Measurements from ENCODE around the gene NXNL1. TPM values are rescaled to one million over a fixed set of nuclear protein-coding genes. Genes with fewer than 3 reads are reported as not detected.

The NXNL1 gene
- total and polyA plus RNA-seq, 2 of the 13 experiments (the other 11 are each of a cell fraction or from before 2014, with no cell fraction given) = not detected

DNA sequence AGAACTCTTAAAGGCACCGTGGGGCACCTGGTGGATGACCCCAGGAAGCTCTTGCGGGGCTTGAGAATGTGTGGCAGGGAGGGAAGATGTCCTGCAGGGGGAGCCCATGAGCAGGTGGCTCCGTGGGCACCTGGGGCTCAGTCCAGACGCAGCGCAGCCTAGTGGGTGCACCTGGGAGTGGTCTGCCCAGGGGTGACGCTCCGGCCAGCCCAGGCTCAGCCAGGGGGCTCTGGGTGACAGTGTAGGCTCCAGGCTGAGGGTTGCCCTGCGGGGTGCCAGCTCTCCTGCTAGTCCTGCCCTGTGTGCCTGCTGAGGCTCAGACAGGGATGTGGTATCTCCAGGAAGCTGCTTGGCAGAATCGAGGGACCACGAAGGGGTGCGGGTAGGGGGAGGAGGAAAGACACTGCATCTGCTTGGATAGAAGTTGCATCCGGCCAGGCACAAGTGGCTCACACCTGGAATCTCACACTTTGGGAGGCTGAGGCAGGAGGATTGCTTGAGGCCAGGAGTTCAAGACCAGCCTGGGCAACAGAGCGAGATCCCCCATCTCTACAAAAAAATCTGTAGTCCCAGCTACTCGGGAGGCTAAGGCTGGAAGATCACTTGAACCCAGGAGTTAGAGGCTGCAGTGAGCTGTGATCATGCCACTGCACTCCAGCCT, 35.7 kb upstream of the NXNL1 start (continued):
- TF ChIP-seq, protein P1, sequence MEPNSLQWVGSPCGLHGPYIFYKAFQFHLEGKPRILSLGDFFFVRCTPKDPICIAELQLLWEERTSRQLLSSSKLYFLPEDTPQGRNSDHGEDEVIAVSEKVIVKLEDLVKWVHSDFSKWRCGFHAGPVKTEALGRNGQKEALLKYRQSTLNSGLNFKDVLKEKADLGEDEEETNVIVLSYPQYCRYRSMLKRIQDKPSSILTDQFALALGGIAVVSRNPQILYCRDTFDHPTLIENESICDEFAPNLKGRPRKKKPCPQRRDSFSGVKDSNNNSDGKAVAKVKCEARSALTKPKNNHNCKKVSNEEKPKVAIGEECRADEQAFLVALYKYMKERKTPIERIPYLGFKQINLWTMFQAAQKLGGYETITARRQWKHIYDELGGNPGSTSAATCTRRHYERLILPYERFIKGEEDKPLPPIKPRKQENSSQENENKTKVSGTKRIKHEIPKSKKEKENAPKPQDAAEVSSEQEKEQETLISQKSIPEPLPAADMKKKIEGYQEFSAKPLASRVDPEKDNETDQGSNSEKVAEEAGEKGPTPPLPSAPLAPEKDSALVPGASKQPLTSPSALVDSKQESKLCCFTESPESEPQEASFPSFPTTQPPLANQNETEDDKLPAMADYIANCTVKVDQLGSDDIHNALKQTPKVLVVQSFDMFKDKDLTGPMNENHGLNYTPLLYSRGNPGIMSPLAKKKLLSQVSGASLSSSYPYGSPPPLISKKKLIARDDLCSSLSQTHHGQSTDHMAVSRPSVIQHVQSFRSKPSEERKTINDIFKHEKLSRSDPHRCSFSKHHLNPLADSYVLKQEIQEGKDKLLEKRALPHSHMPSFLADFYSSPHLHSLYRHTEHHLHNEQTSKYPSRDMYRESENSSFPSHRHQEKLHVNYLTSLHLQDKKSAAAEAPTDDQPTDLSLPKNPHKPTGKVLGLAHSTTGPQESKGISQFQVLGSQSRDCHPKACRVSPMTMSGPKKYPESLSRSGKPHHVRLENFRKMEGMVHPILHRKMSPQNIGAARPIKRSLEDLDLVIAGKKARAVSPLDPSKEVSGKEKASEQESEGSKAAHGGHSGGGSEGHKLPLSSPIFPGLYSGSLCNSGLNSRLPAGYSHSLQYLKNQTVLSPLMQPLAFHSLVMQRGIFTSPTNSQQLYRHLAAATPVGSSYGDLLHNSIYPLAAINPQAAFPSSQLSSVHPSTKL (CRISPR knock-in tag; IDR thresholded peaks at IDR 0.05) = 0 out of 2 replicates have a peak, but pooled peaks have one; percentile 25
- peak; percentile 21 for TF ChIP-seq SKI (IDR thresholded peaks at IDR 0.05; ENCODE audit: partially characterized antibody)
- peak; percentile 72 for TF ChIP-seq HOXA3 (CRISPR knock-in tag; IDR thresholded peaks at IDR 0.05)
- peak; percentile 58 for TF ChIP-seq YY1 (IDR thresholded peaks at IDR 0.05; ENCODE audit: insufficient read depth, insufficient replicate concordance, low read depth, low read length)
- peak; percentile 67; the same call in 1 of the 2 replicates for TF ChIP-seq ZMYM4 (CRISPR knock-in tag; IDR thresholded peaks at IDR 0.05)
- TF ChIP-seq, protein P2, sequence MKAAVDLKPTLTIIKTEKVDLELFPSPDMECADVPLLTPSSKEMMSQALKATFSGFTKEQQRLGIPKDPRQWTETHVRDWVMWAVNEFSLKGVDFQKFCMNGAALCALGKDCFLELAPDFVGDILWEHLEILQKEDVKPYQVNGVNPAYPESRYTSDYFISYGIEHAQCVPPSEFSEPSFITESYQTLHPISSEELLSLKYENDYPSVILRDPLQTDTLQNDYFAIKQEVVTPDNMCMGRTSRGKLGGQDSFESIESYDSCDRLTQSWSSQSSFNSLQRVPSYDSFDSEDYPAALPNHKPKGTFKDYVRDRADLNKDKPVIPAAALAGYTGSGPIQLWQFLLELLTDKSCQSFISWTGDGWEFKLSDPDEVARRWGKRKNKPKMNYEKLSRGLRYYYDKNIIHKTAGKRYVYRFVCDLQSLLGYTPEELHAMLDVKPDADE (CRISPR knock-in tag; IDR thresholded peaks at IDR 0.05) = no peak
- no peak for TF ChIP-seq SMAD3 (CRISPR knock-in tag; IDR thresholded peaks at IDR 0.05)
- peak; percentile 32; the same call in 1 of the 2 replicates for TF ChIP-seq REPIN1 (CRISPR knock-in tag; IDR thresholded peaks at IDR 0.05; ENCODE audit: borderline replicate concordance, low read depth)
- peak; percentile 74; the same call in 1 of the 2 replicates for TF ChIP-seq ADNP (CRISPR knock-in tag; IDR thresholded peaks at IDR 0.05)
- TF ChIP-seq PATZ1 (CRISPR knock-in tag; IDR thresholded peaks at IDR 0.05) = peak; percentile 64
- TF ChIP-seq, protein P3, sequence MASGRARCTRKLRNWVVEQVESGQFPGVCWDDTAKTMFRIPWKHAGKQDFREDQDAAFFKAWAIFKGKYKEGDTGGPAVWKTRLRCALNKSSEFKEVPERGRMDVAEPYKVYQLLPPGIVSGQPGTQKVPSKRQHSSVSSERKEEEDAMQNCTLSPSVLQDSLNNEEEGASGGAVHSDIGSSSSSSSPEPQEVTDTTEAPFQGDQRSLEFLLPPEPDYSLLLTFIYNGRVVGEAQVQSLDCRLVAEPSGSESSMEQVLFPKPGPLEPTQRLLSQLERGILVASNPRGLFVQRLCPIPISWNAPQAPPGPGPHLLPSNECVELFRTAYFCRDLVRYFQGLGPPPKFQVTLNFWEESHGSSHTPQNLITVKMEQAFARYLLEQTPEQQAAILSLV (CRISPR knock-in tag; IDR thresholded peaks at IDR 0.05; ENCODE audit: borderline replicate concordance) = no peak
- TF ChIP-seq ZNF761 (CRISPR knock-in tag; conservative IDR thresholded peaks at IDR 0.05) = 0 out of 2 replicates have a peak, but pooled peaks have one; percentile 24
- peak; percentile 61; the same call in 1 of the 2 replicates for TF ChIP-seq ZNF574 (CRISPR knock-in tag; IDR thresholded peaks at IDR 0.05)
- peak; percentile 26; the same call in 1 of the 2 replicates for TF ChIP-seq CBX5 (CRISPR knock-in tag; IDR thresholded peaks at IDR 0.05; ENCODE audit: borderline replicate concordance)
- no peak; the same call in 1 of the 2 replicates for TF ChIP-seq ZMAT3 (CRISPR knock-in tag; conservative IDR thresholded peaks at IDR 0.05)

Data from HepG2 (cell line).